NOMO-1 (cell line): ENCODE data around the gene BDKRB2.

Experiments used
- DNase-seq, 2 experiments: peaks; one replicate each; lab custom pipeline; 2025; ENCODE audit not compliant: unreplicated experiment in 2 of 2; lab: John Stamatoyannopoulos, UW

The BDKRB2 gene

GRCh38 chr14:96176275-96176674 is 28.4 kb upstream of the BDKRB2 start:
- no peak for DNase-seq

GRCh38 chr14:96176811-96177211 is 27.8 kb upstream of the BDKRB2 start:
- no peak for DNase-seq

GRCh38 chr14:96177766-96178375 is 26.8 kb upstream of the BDKRB2 start:
- DNase-seq, result no peak

DNA sequence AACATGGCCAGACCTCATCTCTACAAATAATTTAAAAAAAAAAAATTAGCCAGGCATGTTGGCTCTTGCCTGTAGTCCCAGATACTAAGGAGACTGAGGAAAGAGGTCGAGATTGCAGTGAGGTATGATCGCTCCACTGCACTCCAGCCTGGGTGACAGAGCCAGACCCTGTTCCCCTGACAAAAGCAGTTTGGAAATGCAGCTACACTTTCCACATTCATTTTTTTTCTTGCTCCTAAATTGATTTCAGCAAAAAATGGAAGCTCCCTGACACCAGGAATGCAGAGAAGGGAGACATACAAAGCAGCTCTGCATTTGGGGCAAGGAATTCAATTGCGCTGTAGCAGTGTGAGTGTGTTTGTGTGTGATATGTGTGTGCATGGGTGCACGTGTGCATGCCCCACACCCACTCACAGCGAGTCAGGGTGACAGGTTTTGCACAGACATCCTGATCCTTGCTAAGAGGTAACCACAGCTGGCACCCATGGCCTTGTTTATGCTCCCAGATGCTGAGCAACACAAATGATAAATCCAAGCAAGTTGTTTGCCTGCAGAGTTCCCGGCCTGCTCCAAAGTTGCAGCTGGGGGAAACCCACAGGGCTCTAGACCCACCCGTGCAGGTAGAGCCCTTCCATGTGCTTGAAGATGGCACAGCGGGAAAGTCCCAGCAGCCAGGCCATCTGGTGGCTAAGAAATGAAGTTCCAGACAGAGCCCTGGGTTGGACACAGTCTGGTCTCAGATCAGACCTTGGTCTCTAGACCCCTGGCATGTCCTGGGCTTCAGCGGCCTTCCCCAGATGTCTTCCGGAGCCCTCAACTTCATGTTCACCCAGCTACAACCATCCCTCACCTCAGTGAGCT is 25.9 kb upstream of the BDKRB2 start:
- no peak for DNase-seq

GRCh38 chr14:96180043-96180874 is 24.4 kb upstream of the BDKRB2 start:
- DNase-seq, result no peak

DNA sequence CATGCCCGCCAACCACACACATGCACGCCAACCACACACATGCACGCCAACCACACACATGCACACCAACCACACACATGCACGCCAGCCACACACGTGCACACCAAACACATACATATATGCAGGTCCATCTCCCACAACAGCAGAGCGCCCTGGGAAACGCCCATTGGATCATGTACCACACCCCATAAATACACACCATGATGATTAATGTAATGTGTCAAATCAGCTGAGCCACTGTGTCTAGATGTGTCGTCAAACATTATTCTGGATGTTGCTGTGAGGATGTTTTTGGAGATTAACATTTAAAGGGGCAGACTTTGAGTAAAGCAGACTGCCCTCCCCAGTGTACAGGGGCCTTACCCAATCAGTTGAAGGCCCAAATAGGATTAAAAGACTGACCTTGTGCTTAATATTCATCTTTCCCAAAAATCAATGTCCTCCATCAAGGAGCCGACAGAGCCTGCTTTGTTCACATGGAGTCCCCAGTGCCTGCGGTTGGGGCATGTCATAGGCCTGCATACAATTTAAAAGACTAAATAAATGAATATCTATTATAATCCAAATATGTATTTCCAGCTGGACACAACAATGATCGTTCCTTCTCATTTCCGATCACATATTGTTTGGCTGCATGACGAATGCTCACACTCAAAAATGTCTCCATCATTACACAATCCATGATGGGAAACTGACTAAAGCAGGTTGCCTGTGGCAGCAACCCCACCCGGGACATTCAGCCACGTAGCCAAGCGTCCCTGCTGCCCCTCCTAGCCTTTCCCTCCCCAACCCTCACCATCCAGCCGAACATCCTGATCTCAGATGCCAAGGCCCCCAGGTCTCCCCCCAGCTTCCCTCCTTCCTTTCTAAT is 23.2 kb upstream of the BDKRB2 start:
- DNase-seq, result no peak

- DNase-seq, result no peak
Measured at GRCh38 chr14:96182546-96182945, 22.1 kb upstream of the BDKRB2 start.

DNA sequence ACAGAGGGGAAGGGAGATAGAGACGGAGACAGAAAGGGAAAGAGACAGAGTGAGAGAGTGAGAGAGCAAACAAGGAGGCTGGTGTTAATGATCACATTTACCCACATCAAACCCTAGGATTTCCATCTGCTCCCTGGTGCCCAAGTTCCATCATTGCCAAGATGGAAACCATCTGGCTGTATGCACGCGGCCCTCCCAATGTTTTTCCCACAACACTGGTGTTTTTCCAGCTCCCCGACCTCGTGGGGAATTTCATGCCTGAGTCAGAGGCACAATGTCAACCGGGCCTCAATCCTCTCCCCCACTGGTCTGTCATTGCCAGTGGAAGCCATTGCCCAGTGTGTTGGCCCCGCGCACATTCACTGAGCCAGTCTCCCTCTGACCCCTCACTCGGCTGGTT is 19.9 kb upstream of the BDKRB2 start:
- no peak for DNase-seq

- DNase-seq, result no peak
Measured at GRCh38 chr14:96187216-96188031, 17.2 kb upstream of the BDKRB2 start.

DNA sequence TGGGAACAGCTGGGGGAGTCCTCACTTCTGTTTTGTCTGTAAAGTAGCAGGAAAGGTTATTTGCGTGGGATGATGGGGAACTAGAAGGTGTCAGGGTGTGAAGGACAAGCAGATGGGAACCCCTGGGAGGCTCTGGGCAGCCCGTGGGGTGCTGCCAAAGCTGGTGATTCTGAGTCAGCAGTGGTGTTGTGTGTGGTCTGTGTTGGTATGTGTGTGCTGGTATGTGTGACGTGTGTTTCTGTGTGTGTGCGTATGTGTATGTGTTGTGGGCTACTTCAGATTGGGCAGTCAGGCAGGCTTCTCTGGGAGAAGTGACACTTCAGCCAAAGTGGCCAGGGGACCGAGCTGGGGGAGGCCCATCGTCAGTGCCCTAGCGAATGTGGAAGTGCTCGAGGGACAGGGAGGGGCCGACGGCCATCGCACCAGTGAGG is 15.3 kb upstream of the BDKRB2 start:
- DNase-seq, result no peak

GRCh38 chr14:96191353-96191752 is 13.3 kb upstream of the BDKRB2 start:
- no peak for DNase-seq

DNA sequence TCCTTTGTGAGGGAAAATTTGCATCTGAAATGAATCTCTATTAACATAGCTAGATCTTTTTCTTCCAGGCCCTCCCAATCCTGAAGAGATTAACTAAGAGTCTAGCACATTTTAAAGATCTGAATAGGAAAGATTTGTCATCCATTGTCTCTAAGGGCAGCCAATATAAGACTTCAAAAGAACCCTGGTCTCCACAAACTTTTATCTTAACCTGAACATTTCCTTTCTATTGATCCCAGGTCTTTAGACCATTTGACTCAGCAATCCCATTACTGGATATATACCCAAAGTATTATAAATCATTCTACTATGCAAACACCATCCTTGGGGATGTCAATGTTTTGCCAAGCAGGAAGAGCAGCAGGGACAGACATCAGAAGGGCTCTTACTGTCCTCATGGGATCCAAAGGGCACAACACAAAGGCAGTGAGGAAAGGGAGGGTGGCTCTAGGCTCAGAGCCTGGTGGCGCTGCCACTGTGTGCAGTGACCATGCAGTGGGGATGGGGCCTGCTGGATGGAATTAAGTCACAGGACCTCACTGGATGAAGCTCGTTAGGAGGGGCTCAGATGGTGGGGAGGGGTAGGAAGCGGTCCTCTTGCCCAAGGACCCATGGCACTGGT is 12.7 kb upstream of the BDKRB2 start:
- no peak for DNase-seq

GRCh38 chr14:96192975-96193805 is 11.4 kb upstream of the BDKRB2 start:
- no peak for DNase-seq

GRCh38 chr14:96194262-96194656 is 10.4 kb upstream of the BDKRB2 start:
- no peak for DNase-seq

GRCh38 chr14:96194657-96195431 is 9.8 kb upstream of the BDKRB2 start:
- DNase-seq, result peak; percentile 13 to 30

DNA sequence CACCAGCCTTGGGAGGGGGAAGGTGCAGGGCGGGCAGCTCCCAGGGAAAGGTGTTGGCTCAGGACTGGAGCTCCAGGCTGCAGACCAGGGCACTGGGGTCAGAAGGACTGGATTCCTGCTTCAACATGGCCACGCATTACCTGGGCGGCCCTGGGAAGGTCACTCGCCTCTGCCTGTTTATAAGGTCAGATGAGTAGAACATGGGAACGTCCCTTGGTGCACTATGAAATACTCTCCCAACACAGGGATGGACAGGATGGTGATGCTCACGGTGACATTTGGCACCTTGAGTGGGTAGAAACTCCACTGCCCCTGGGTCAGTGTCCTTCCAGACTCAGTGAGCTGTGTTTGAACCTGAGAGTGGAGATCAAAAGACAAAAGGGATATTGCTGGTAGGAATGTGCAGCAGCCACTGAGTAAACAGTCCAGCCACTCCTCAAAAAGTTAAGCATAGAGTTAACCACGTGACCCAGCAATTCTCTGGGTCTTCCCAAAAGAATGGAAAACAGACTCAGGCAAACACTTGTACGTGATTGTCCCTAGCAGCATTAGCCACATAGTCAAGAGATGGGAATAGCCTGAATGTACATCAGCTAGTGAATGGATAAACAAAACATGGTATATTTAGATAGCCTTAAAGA is 9.1 kb upstream of the BDKRB2 start:
- no peak for DNase-seq
